ENCODE data around the gene DOP1A.

Gene DOP1A

DNA sequence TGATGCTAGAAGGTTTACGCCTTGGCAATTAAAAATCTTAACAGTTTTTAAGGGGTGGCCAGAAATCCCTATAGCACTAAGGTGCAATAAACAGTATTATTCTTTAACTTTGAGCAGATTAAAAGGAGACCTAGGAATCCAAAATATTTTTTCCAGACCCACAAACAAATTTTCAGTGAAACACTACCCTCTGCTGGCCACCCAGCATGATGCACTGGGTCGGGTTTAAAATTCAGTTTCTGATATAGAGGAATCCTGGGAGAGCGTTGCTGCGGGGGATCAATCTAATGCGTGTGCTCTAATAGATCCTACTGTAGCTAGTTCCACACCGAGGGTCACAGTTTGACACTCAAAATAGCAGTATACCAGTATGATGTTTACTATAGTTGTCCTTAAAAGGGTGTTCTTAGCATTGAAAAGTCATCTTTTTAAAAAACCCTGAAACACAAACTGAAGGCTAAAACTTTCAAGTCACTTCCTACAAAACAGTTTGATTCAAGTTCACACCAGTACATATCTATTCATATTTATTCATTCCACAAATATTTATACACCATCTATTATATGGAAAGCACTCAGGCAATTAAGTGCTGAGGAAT is 12.0 kb upstream of the DOP1A start:
- peaks cover 0 to 2% of the 10 kb centered on the region in 2 donors for H3K36me3 ChIP-seq (ENCODE audit: control insufficient read depth in 2 of 2, insufficient read depth in 2 of 2, low read length in 2 of 2)
- no peak overlapping the region for H3K4me3 ChIP-seq (ENCODE audit: low read length in 2 of 2)
- no peaks in the 10 kb centered on the region for H3K9me3 ChIP-seq (ENCODE audit: control insufficient read depth in 2 of 2, low read length in 2 of 2)
- no peaks in the 10 kb centered on the region for H3K4me1 ChIP-seq (ENCODE audit: control insufficient read depth in 2 of 2, insufficient read depth in 2 of 2, low read length in 2 of 2)
- H3K27me3 ChIP-seq (ENCODE audit: control insufficient read depth in 2 of 2, insufficient read depth in 2 of 2, low read length in 2 of 2) = no peaks in the 10 kb centered on the region
- no peak overlapping the region for H3K27ac ChIP-seq (ENCODE audit: low read depth in 2 of 2, low read length in 2 of 2)
- no peak overlapping the region for H3K9ac ChIP-seq (ENCODE audit: low read depth in 1 of 2, low read length in 2 of 2)

DNA sequence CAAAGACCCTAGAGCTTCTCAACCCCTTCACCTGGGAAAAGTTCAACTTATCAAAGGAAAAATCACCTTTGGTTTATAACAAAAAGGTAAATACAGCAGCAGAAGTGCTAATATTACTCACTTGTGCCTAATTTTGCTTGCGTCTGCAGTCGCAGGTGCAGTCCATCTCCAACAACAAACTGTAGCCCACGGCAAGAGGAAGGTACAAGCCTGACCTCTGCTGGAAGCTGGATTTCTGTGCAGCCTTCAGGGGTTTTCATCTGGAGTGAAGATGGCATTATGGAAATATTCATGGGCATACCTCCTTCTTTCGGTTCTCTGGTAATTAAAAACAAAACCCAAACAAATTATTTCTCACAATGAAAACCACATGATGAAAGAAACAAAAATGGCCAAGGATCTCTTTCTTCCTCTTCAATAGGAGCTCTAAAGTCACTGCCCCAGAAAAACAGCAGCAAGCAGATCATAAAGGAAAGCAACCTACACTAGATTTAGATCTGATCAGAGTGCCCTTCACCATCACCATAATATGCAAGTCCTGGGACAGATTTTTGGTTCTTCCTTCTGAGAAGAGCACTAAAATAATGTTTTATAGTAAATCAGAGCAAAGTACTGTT is 9.7 kb upstream of the DOP1A start:
- Histone ChIP-seq H3K27ac (ENCODE audit: low read depth in 2 of 2, low read length in 2 of 2) (no peak overlapping the region), H3K9ac (ENCODE audit: low read depth in 1 of 2, low read length in 2 of 2) (no peak overlapping the region), H3K36me3 (ENCODE audit: control insufficient read depth in 2 of 2, insufficient read depth in 2 of 2, low read length in 2 of 2) (peaks cover 0 to 2% of the 10 kb centered on the region in 2 donors), H3K4me3 (ENCODE audit: low read length in 2 of 2) (no peak overlapping the region), H3K4me1 (ENCODE audit: control insufficient read depth in 2 of 2, insufficient read depth in 2 of 2, low read length in 2 of 2) (no peaks in the 10 kb centered on the region), H3K27me3 (ENCODE audit: control insufficient read depth in 2 of 2, insufficient read depth in 2 of 2, low read length in 2 of 2) (no peaks in the 10 kb centered on the region), H3K9me3 (ENCODE audit: control insufficient read depth in 2 of 2, low read length in 2 of 2) (no peaks in the 10 kb centered on the region)

DNA sequence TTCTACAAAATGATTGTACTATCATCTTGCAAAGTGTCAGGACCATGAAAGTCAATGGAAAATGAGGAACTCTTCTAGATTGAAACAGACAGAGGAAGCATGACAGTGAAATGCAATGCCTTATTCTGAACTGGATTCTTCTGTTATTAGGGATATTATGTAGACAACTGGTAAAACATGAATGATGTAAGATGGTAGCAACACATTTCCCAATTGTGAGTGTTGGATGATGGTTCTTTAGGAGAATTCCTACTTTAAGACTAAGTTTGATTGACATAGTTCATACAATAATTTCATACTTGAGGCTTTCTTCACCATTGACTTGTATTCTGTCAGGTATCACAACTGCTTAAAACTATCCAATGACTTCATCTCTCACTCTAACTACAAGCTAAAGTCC is 6.3 kb upstream of the DOP1A start:
- Histone ChIP-seq H3K36me3 (ENCODE audit: control insufficient read depth in 2 of 2, insufficient read depth in 2 of 2, low read length in 2 of 2) (peaks cover 0 to 2% of the 10 kb centered on the region in 2 donors), H3K4me3 (ENCODE audit: low read length in 2 of 2) (no peak overlapping the region), H3K9ac (ENCODE audit: low read depth in 1 of 2, low read length in 2 of 2) (no peak overlapping the region), H3K4me1 (ENCODE audit: control insufficient read depth in 2 of 2, insufficient read depth in 2 of 2, low read length in 2 of 2) (peaks cover 0 to 6% of the 10 kb centered on the region in 2 donors), H3K27ac (ENCODE audit: low read depth in 2 of 2, low read length in 2 of 2) (no peak overlapping the region), H3K27me3 (ENCODE audit: control insufficient read depth in 2 of 2, insufficient read depth in 2 of 2, low read length in 2 of 2) (no peaks in the 10 kb centered on the region), H3K9me3 (ENCODE audit: control insufficient read depth in 2 of 2, low read length in 2 of 2) (no peaks in the 10 kb centered on the region)

DNA sequence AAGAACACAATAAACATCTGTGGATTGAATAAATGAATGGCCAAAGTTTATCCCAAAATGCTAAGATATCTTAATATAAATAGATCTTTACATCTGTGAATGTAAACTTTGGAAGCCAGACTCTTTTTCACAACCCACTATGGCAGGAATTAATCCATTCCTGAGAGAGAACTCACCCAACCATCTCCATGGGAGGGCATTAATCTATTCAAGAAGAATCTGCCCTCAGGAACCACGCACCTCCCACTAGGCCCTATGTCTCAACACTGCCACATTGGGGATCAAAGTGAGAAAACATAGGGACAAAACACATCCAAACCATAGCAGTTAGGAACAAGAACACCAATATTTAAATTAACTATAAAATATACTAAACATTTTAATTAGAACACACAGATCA is 5.2 kb upstream of the DOP1A start:
- H3K36me3 ChIP-seq (ENCODE audit: control insufficient read depth in 2 of 2, insufficient read depth in 2 of 2, low read length in 2 of 2) = no peaks in the 10 kb centered on the region
- no peak overlapping the region for H3K9ac ChIP-seq (ENCODE audit: low read depth in 1 of 2, low read length in 2 of 2)
- no peaks in the 10 kb centered on the region for H3K27me3 ChIP-seq (ENCODE audit: control insufficient read depth in 2 of 2, insufficient read depth in 2 of 2, low read length in 2 of 2)
- no peak overlapping the region for H3K4me3 ChIP-seq (ENCODE audit: low read length in 2 of 2)
- no peak overlapping the region for H3K27ac ChIP-seq (ENCODE audit: low read depth in 2 of 2, low read length in 2 of 2)
- no peaks in the 10 kb centered on the region for H3K9me3 ChIP-seq (ENCODE audit: control insufficient read depth in 2 of 2, low read length in 2 of 2)
- peaks cover 0 to 6% of the 10 kb centered on the region in 2 donors for H3K4me1 ChIP-seq (ENCODE audit: control insufficient read depth in 2 of 2, insufficient read depth in 2 of 2, low read length in 2 of 2)

DNA sequence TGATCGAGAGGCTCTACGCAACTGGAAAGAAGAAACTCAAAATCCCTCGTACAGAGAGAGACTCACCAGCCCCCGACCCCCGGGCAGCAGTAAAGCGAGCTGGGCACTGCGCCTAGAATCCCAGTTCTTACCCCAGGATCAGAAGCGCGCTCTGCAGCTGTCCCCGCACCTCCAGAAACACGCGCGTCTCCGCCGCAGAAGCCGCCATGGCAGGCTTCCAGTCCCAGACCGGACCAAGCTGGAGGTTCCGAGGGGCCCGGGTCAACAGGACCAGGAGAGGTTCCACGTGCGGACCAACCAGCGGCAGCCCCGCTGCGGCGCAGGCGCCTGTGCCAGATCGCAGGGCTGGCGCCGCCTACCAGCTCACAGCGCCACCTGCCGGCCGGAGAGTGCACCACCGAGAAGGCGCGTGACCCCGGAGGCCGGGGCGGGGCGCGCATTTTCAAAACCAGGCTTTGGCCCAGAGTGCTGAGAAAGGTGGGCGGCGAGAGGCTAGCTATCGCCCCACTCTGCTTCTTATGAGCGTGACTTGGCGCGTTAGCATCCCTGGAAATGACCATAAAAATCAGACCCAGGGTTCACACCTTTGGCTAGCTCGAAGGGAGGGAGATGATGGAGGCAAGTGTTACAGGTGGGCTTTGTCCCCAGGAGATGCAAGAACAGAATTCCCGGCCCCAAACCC is 1.8 kb upstream of the DOP1A start, which contains the start of gene UBE3D:
Gene UBE3D, minus strand, starts transcription at position 331 of the 682 bp plus-strand sequence. Its CDS starts 123 bp downstream, at position 208.
- peaks cover 15 to 23% of the 10 kb centered on the region in 2 donors for H3K4me1 ChIP-seq (ENCODE audit: control insufficient read depth in 2 of 2, insufficient read depth in 2 of 2, low read length in 2 of 2)
- no peak within 1 kb of the TSS for H3K27ac ChIP-seq (ENCODE audit: low read depth in 2 of 2, low read length in 2 of 2)
- H3K4me3 ChIP-seq (ENCODE audit: low read length in 2 of 2) = peak within 1 kb of the TSS; percentile 81 to 83
- H3K27me3 ChIP-seq (ENCODE audit: control insufficient read depth in 2 of 2, insufficient read depth in 2 of 2, low read length in 2 of 2) = no peaks in the 10 kb centered on the region
- H3K9me3 ChIP-seq (ENCODE audit: control insufficient read depth in 2 of 2, low read length in 2 of 2) = no peaks in the 10 kb centered on the region
- no peaks in the 10 kb centered on the region for H3K36me3 ChIP-seq (ENCODE audit: control insufficient read depth in 2 of 2, insufficient read depth in 2 of 2, low read length in 2 of 2)
- H3K9ac ChIP-seq (ENCODE audit: low read depth in 1 of 2, low read length in 2 of 2) = peak within 1 kb of the TSS; percentile 61 to 76

DNA sequence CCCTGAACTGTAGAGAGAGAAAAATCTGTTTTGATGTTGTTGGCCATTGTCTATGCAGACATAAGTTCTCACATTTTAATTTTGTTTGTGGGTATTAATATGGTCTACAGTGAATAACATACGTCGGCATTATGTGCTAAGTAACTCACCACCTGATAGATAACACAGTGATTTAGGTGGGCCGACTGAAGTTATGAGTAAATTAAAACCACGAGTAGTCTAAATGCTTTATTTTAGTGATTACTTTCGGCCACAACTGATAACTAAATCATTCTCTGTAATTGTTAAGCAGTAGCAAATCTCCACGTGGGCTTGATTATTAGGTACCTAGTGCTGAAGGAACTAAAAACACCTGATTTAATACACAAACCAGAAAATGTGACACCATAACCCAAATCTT is 1.1 kb downstream of the DOP1A start:
- Histone ChIP-seq H3K4me1 (ENCODE audit: control insufficient read depth in 2 of 2, insufficient read depth in 2 of 2, low read length in 2 of 2) (peaks cover 23 to 29% of the 10 kb centered on the region in 2 donors), H3K9me3 (ENCODE audit: control insufficient read depth in 2 of 2, low read length in 2 of 2) (no peaks in the 10 kb centered on the region), H3K27ac (ENCODE audit: low read depth in 2 of 2, low read length in 2 of 2) (peak overlapping the region; percentile 95 to 98), H3K9ac (ENCODE audit: low read depth in 1 of 2, low read length in 2 of 2) (peak overlapping the region; percentile 84 to 92), H3K4me3 (ENCODE audit: low read length in 2 of 2) (peak overlapping the region; percentile 94), H3K27me3 (ENCODE audit: control insufficient read depth in 2 of 2, insufficient read depth in 2 of 2, low read length in 2 of 2) (no peaks in the 10 kb centered on the region), H3K36me3 (ENCODE audit: control insufficient read depth in 2 of 2, insufficient read depth in 2 of 2, low read length in 2 of 2) (no peaks in the 10 kb centered on the region)

DNA sequence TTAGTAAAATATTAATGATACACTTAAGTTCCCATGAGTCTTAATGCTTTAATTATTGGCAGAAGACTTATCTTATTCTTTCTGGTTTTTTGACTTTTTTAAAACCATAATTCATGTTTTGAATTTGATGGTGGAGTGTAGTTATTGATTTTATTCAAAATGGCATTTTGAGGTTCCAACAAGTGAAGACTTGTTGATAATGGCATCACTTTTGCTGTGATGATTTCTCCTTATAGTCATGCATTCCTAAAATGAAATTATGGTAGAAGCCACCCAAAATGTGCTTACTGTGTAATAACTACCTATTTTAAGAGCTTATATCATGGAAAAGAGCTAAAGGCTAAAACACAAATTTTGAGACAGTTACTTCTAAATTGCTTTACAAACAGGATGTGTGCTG is 2.2 kb downstream of the DOP1A start:
- no peak overlapping the region for H3K27ac ChIP-seq (ENCODE audit: low read depth in 2 of 2, low read length in 2 of 2)
- H3K27me3 ChIP-seq (ENCODE audit: control insufficient read depth in 2 of 2, insufficient read depth in 2 of 2, low read length in 2 of 2) = no peaks in the 10 kb centered on the region
- H3K9ac ChIP-seq (ENCODE audit: low read depth in 1 of 2, low read length in 2 of 2) = no peak overlapping the region
- H3K4me3 ChIP-seq (ENCODE audit: low read length in 2 of 2) = no peak overlapping the region
- peaks cover 23 to 29% of the 10 kb centered on the region in 2 donors for H3K4me1 ChIP-seq (ENCODE audit: control insufficient read depth in 2 of 2, insufficient read depth in 2 of 2, low read length in 2 of 2)
- no peaks in the 10 kb centered on the region for H3K9me3 ChIP-seq (ENCODE audit: control insufficient read depth in 2 of 2, low read length in 2 of 2)
- H3K36me3 ChIP-seq (ENCODE audit: control insufficient read depth in 2 of 2, insufficient read depth in 2 of 2, low read length in 2 of 2) = no peaks in the 10 kb centered on the region

DNA sequence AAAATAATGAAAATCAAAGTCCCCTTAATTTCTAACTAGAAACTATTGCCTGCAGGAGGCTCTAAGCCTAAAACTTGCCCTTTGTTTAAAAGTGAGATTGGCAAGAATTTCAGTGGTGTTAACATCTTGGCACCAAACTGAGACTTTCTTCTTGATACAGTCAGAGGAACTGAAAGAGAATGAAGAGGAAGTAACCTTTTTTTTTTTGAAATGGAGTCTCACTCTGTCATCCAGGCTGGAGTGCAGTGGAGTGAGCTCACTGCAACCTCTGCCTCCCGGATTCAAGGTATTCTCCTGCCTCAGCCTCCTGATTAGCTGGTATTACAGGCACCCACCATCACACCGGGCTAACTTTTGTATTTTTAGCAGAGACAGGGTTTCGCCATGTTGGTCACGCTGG is 3.6 kb downstream of the DOP1A start:
- Histone ChIP-seq H3K36me3 (ENCODE audit: control insufficient read depth in 2 of 2, insufficient read depth in 2 of 2, low read length in 2 of 2) (peaks cover 0 to 4% of the 10 kb centered on the region in 2 donors), H3K27me3 (ENCODE audit: control insufficient read depth in 2 of 2, insufficient read depth in 2 of 2, low read length in 2 of 2) (no peaks in the 10 kb centered on the region), H3K9me3 (ENCODE audit: control insufficient read depth in 2 of 2, low read length in 2 of 2) (no peaks in the 10 kb centered on the region), H3K9ac (ENCODE audit: low read depth in 1 of 2, low read length in 2 of 2) (peak overlapping the region in 1 of 2 donors; percentile 39), H3K4me3 (ENCODE audit: low read length in 2 of 2) (peak overlapping the region; percentile 16 to 49), H3K27ac (ENCODE audit: low read depth in 2 of 2, low read length in 2 of 2) (peak overlapping the region in 1 of 2 donors; percentile 7), H3K4me1 (ENCODE audit: control insufficient read depth in 2 of 2, insufficient read depth in 2 of 2, low read length in 2 of 2) (peaks cover 22 to 23% of the 10 kb centered on the region in 2 donors)

DNA sequence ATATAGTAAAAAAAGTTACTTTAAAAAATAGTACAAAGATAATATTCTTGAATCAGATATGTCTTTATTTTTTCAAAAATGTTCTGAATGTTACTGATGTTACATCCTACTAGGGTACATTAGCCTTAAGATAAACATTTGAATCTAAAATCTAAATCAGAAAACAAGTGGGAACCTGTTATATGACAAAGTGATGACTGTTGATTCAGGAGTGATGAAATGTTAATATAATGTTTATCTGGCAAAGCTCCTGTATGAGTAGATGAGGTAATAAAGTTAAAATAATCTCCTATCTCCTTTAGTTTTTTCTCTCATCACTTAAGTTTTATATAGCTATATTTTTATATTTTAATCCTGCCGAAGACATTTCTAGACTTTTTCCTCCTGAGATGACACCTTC is 4.2 kb downstream of the DOP1A start:
- Histone ChIP-seq H3K27ac (ENCODE audit: low read depth in 2 of 2, low read length in 2 of 2) (no peak overlapping the region), H3K4me1 (ENCODE audit: control insufficient read depth in 2 of 2, insufficient read depth in 2 of 2, low read length in 2 of 2) (peaks cover 22 to 23% of the 10 kb centered on the region in 2 donors)

DNA sequence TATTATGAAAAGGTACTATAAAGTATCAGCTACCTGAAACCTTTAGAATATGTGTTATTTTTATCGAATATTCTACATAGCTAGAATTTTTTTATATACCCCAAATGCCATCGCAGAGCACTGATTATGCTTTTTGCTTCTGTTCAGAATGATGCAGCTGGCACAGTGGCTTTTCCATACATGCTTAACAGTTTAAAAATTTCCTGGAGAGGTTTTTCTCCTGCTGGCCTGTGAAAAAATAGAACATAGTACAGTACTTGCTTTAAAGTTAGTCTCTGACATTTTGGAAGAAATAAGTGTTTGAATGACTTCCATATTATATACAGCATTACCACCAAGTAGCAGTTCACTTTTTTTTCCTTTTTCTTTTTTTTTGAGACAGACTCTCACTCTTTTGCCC is 5.3 kb downstream of the DOP1A start:
- H3K4me3 ChIP-seq (ENCODE audit: low read length in 2 of 2) = no peak overlapping the region
- no peak overlapping the region for H3K27ac ChIP-seq (ENCODE audit: low read depth in 2 of 2, low read length in 2 of 2)
- peaks cover 22 to 23% of the 10 kb centered on the region in 2 donors for H3K4me1 ChIP-seq (ENCODE audit: control insufficient read depth in 2 of 2, insufficient read depth in 2 of 2, low read length in 2 of 2)
- H3K9ac ChIP-seq (ENCODE audit: low read depth in 1 of 2, low read length in 2 of 2) = no peak overlapping the region
- H3K36me3 ChIP-seq (ENCODE audit: control insufficient read depth in 2 of 2, insufficient read depth in 2 of 2, low read length in 2 of 2) = peaks cover 0 to 4% of the 10 kb centered on the region in 2 donors
- H3K27me3 ChIP-seq (ENCODE audit: control insufficient read depth in 2 of 2, insufficient read depth in 2 of 2, low read length in 2 of 2) = no peaks in the 10 kb centered on the region
- H3K9me3 ChIP-seq (ENCODE audit: control insufficient read depth in 2 of 2, low read length in 2 of 2) = no peaks in the 10 kb centered on the region

More for the DNA sequence above, 4.2 kb downstream of the DOP1A start:
- H3K27me3 ChIP-seq (ENCODE audit: control insufficient read depth in 2 of 2, insufficient read depth in 2 of 2, low read length in 2 of 2) = no peaks in the 10 kb centered on the region
- H3K4me3 ChIP-seq (ENCODE audit: low read length in 2 of 2) = no peak overlapping the region
- H3K36me3 ChIP-seq (ENCODE audit: control insufficient read depth in 2 of 2, insufficient read depth in 2 of 2, low read length in 2 of 2) = peaks cover 0 to 4% of the 10 kb centered on the region in 2 donors
- H3K9me3 ChIP-seq (ENCODE audit: control insufficient read depth in 2 of 2, low read length in 2 of 2) = no peaks in the 10 kb centered on the region
- no peak overlapping the region for H3K9ac ChIP-seq (ENCODE audit: low read depth in 1 of 2, low read length in 2 of 2)
